GM12801 (cell line): ENCODE data around the gene COMMD6.

Experiments
- TF ChIP-seq, protein P1 (sequence below): IDR thresholded peaks from one replicate; pipeline ENCODE4 v1.5.1; 2011; ENCODE audit warnings: control low read depth; ENCODE audit not compliant: insufficient read length; ENCODE audit errors: extremely low read depth

The COMMD6 gene

GRCh38 chr13:75481176-75482069, 56.2 kb downstream of the COMMD6 start:
- TF ChIP-seq, protein P1, sequence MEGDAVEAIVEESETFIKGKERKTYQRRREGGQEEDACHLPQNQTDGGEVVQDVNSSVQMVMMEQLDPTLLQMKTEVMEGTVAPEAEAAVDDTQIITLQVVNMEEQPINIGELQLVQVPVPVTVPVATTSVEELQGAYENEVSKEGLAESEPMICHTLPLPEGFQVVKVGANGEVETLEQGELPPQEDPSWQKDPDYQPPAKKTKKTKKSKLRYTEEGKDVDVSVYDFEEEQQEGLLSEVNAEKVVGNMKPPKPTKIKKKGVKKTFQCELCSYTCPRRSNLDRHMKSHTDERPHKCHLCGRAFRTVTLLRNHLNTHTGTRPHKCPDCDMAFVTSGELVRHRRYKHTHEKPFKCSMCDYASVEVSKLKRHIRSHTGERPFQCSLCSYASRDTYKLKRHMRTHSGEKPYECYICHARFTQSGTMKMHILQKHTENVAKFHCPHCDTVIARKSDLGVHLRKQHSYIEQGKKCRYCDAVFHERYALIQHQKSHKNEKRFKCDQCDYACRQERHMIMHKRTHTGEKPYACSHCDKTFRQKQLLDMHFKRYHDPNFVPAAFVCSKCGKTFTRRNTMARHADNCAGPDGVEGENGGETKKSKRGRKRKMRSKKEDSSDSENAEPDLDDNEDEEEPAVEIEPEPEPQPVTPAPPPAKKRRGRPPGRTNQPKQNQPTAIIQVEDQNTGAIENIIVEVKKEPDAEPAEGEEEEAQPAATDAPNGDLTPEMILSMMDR: no peak

GRCh38 chr13:75480671-75481175, 56.9 kb downstream of the COMMD6 start:
- TF ChIP-seq, protein P1: no peak

GRCh38 chr13:75479102-75479740, 58.4 kb downstream of the COMMD6 start:
- TF ChIP-seq, protein P1: no peak

- TF ChIP-seq, protein P1: no peak
Observed at GRCh38 chr13:75478659-75479058, 59.0 kb downstream of the COMMD6 start.
